Smooth muscle cell of the umbilical artery (primary cell): Measurements from ENCODE around the gene NOS1. TPM values are rescaled to one million over a fixed set of nuclear protein-coding genes. Genes with fewer than 3 reads are reported as not detected.

Experiments used
- total RNA-seq: library from RNA; depleted of rRNA; stranded (reverse); fragments of >200 nt; gene quantifications from 2 replicates; pipeline ENCODE4 v1.2.3, GENCODE V29; 2014

Gene NOS1
- not detected in 2 replicates for total RNA-seq

GRCh38 chr12:117361347-117361751 is at the start of gene NOS1:
TSS of gene NOS1 (minus strand) at chr12:117361626. CDS start at chr12:117331069, 30,557 bp downstream.

GRCh38 chr12:117190210-117190781 is 171.1 kb downstream of the NOS1 start, which contains the start of gene FBXO21:
TSS of gene FBXO21 (minus strand) at chr12:117190470. CDS start at chr12:117190456, 14 bp downstream.

Other genes starting within 250 kb of the NOS1 start
- 73.9 and 95.7 TPM in 2 replicates for gene FBXO21, start 171.2 kb downstream of the NOS1 start, total RNA-seq